Naive B cell (primary cell): Measurements from ENCODE around the gene MRPL37. TPM values are rescaled to one million over a fixed set of nuclear protein-coding genes. Genes with fewer than 3 reads are reported as not detected.
A peak's percentile ranks its signal among the peaks of the same experiment; 100 is the strongest.
"Not testable (repeated sequence)": the region's sequence is repeated elsewhere in the genome, so short reads cannot be mapped to it uniquely, and the experiment has no call there.

ENCODE experiments used
- ATAC-seq, 2 donors: fragments of 150-1000 bp; cut with Tn5 transposase; 2 replicates each; pipeline ENCODE4 v1.10.0; 2021; ENCODE audit warnings: low read depth in 2 of 2, mild to moderate bottlenecking in 2 of 2, moderate library complexity in 2 of 2
- DNase-seq: peaks from one replicate; pipeline ENCODE4 v3.0.0; 2022
- H3K27ac Mint-ChIP-seq, 6 donors: one replicate each; pipeline ENCODE4 v1.8.0; 2020 to 2022; ENCODE audit warnings: mild to moderate bottlenecking in 6 of 6, mixed read lengths in 6 of 6, moderate library complexity in 5 of 6, inconsistent platforms in 2 of 6
- H3K27me3 Mint-ChIP-seq, 3 donors: one replicate each; pipeline ENCODE4 v1.8.0; 2021 to 2022; ENCODE audit warnings: mixed read lengths in 3 of 3, mild to moderate bottlenecking in 1 of 3
- H3K36me3 Mint-ChIP-seq, 2 donors: one replicate each; pipeline ENCODE4 v1.8.0; 2020 to 2022; ENCODE audit warnings: mixed read lengths in 2 of 2, inconsistent platforms in 1 of 2, mild to moderate bottlenecking in 1 of 2
- H3K4me1 Mint-ChIP-seq, 3 donors: one replicate each; pipeline ENCODE4 v1.8.0; 2020 to 2022; ENCODE audit warnings: mixed read lengths in 3 of 3, inconsistent platforms in 1 of 3, mild to moderate bottlenecking in 1 of 3, moderate library complexity in 1 of 3
- H3K4me3 Mint-ChIP-seq, 8 donors: one replicate each; pipeline ENCODE4 v1.8.0; 2020 to 2022; ENCODE audit warnings: mild to moderate bottlenecking in 8 of 8, mixed read lengths in 8 of 8, moderate library complexity in 8 of 8, inconsistent platforms in 2 of 8
- H3K9me3 Mint-ChIP-seq, 7 donors: one replicate each; pipeline ENCODE4 v1.8.0; 2020 to 2022; ENCODE audit warnings: mixed read lengths in 7 of 7, mild to moderate bottlenecking in 5 of 7, inconsistent platforms in 2 of 7, moderate library complexity in 1 of 7
- polyA plus RNA-seq, 6 donors: library from polyadenylated mRNA; unstranded; fragments of 300-500 nt; fragmentation: Illumina TruSeq; gene quantifications; one replicate each; pipeline ENCODE4 v1.2.3, GENCODE V29; 2021; ENCODE audit warnings: low read depth in 6 of 6

MRPL37 gene
- polyA plus RNA-seq, 6 donors from 2014 or later: 49.1 to 102 (median 58.8) TPM

DNA sequence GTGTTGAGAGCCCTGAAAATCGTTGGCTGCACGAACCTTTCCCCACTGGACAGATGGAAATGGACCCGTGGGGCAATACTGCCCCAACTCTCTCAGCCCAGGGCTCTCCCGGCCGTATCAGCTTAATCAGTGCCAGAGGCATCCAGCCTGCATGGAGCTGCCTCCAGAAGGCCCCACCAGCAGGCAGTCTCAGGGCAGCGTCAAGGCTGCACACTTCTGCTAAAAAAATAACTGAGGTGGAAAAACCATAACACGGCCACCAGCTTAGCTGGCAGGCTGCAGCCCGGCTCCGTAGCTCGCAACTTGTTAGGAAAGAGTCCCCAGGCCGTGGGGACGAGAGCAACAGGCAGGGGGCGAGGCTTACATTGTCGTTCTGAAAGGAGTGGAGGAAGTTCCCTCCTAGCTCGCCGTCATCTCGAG is 27.9 kb downstream of the MRPL37 start:
- DNase-seq (no peak), ATAC-seq (no peak)
- Mint-ChIP-seq H3K27ac (peak overlapping the region in 2 of 6 donors; percentile 4 to 26), H3K36me3 (no peaks in the 10 kb centered on the region), H3K4me1 (no peaks in the 10 kb centered on the region), H3K4me3 (no peak overlapping the region), H3K27me3 (no peaks in the 10 kb centered on the region), H3K9me3 (no peaks in the 10 kb centered on the region)

DNA sequence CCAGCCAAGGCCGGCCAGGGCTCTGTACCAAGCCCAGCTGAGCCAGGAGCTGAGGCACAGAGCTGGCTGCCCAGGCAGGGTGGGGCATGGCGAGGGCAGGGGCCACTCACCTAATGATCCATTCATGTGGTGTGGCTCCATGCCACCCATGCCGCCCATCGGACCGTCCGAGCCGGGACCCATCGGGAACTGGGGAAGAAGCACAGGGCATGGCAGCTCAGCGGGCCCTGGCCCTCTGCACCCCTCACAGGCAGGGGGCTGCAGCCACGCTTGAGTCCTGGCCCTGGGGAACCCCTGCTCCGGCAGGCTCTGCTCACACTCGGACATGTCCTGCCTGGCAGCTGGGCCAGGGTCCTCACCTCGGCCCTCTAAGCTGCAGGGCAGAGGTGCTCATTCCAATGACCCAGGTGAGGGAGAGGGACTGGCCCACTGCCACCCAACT is 28.7 kb downstream of the MRPL37 start:
- Mint-ChIP-seq H3K27ac (peak overlapping the region in 1 of 6 donors; percentile 51), H3K36me3 (no peaks in the 10 kb centered on the region), H3K27me3 (no peaks in the 10 kb centered on the region), H3K4me1 (no peaks in the 10 kb centered on the region), H3K9me3 (no peaks in the 10 kb centered on the region), H3K4me3 (no peak overlapping the region)
- ATAC-seq (no peak), DNase-seq (no peak)

DNA sequence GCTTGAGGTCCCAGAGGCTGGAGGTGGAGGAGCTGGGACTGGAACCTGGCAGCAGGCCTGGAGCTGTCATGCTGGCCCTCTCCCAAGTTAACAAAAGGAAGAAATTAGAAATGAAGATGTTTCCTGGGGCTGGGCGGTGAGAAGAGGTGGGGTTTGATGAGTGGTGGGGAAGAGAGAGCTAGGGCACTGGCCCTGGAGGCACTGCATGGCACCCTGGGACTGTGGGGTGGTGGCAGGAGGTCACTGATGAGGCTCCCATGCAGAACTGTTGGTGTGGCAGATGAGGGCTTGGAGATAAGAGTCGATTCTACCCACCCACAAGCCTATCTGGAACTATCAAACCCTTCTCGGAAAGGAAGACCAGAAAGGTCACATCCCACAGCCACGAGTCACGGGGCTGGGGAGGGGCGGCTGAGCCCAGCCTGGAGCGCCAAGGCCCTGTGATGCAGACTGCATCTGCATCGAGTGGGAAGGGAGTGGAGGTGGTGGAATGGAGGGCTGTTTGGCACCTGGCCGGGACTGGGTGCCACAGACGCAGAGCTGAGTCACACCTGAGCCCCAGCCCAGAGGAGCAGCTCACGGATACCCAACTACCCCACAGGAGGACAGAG is 29.4 kb downstream of the MRPL37 start:
- peak overlapping the region in 3 of 6 donors; percentile 8 to 88 (median 76) for H3K27ac Mint-ChIP-seq
- no peak for DNase-seq
- no peaks in the 10 kb centered on the region for H3K36me3 Mint-ChIP-seq
- H3K4me3 Mint-ChIP-seq: no peak overlapping the region
- no peaks in the 10 kb centered on the region for H3K27me3 Mint-ChIP-seq
- H3K9me3 Mint-ChIP-seq: no peaks in the 10 kb centered on the region
- no peak for ATAC-seq
- no peaks in the 10 kb centered on the region for H3K4me1 Mint-ChIP-seq

DNA sequence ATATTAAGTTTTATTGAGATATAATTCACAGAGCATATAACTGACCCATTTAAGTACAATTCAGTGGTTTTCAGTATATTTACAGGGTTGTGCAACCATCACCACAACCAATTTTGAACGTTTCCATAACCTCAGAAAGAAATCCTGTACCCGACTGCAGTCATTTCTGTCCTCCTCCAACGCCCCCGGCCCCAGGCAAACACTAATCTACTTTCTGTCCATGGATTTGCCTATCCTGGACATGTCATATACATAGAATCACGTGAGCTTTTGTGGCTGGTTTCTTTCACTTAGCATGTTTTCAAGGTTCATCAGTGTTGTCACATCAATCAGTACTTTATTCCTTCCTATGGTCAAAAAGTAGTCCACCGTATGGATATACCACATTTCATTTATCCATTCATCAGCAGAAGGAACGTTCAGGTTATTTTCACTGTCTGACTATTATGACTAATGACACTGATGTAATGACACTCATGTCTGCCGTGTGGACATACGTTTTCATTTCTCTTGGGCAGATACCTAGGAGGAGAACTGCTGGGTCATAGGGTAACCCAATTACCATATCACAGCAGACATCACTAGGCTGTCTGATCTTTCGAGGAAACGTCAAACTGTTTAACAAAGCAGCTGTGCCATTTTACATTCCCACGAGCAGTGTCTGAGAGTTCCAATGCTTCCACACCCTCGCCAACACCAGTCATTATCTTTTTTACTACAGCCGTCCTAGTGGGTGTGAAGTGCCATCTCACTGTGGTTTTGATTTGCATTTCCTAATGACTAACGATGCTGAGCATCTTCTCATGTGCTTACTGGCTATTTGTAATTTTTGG is 30.8 kb downstream of the MRPL37 start:
- Mint-ChIP-seq H3K36me3 (no peaks in the 10 kb centered on the region), H3K27ac (peak overlapping the region in 1 of 6 donors; percentile 0), H3K4me1 (peaks cover 0 to 5% (median 3%) of the 10 kb centered on the region in 3 donors), H3K4me3 (no peak overlapping the region), H3K9me3 (no peaks in the 10 kb centered on the region), H3K27me3 (no peaks in the 10 kb centered on the region)
- DNase-seq (no peak), ATAC-seq (no peak)

DNA sequence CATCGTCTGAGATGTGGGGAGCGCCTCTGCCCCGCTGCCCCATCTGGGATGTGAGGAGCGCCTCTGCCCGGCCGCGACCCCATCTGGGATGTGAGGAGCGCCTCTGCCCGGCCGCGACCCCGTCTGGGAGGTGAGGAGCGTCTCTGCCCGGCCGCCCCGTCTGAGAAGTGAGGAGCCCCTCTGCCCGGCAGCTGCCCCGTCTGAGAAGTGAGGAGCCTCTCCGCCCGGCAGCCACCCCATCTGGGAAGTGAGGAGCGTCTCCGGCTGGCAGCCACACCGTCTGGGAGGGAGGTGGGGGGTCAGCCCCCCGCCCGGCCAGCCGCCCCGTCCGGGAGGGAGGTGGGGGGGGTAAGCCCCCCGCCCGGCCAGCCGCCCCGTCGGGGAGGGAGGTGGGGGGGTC is 33.2 kb downstream of the MRPL37 start:
- not testable (repeated sequence) for ATAC-seq, H3K27ac Mint-ChIP-seq, H3K4me1 Mint-ChIP-seq, H3K36me3 Mint-ChIP-seq, DNase-seq, H3K4me3 Mint-ChIP-seq, H3K27me3 Mint-ChIP-seq, H3K9me3 Mint-ChIP-seq

DNA sequence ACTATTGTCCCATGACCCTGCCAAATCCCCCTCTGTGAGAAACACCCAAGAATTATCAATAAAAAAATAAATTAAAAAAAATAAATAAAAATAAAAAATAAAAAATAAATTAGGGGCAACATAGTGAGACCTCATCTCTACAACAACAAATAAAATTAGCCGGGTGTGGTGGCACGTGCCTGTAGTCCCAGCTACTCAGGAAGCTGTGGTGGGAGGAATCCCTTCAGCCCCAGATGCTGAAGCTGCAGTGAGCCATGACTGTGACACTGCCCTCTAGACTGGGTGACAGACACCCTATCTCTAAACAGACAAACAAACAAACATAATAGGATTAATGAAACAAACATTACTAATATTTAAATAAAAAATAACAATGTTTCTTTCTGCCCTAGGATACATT is 34.3 kb downstream of the MRPL37 start:
- ATAC-seq (no peak), DNase-seq (no peak)
- Mint-ChIP-seq H3K27ac (no peak overlapping the region), H3K9me3 (no peaks in the 10 kb centered on the region), H3K36me3 (peaks cover 5 to 8% of the 10 kb centered on the region in 2 donors), H3K4me1 (peaks cover 0 to 5% (median 3%) of the 10 kb centered on the region in 3 donors), H3K4me3 (no peak overlapping the region), H3K27me3 (no peaks in the 10 kb centered on the region)

DNA sequence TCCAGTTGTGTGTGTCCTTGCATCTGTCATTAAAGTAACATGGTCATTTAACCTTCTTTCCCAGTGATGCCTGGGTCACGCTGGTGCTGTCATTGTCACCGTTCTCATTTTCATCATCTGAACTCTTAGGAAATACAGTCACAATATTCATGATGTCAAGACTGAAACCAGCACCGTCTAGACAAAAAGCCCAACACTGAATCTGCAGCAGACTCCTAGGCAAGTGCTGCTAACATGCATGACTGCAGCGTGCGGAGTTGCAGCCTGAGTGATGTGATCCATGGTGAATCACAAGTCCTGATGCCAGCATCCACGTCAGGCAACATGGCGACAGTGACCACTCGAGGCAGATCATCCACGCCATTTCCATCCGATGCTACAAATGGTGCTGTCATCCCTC is 37.6 kb downstream of the MRPL37 start:
- DNase-seq (no peak), ATAC-seq (no peak)
- Mint-ChIP-seq H3K27ac (peak overlapping the region in 1 of 6 donors; percentile 70), H3K9me3 (no peaks in the 10 kb centered on the region), H3K36me3 (peaks cover 5 to 8% of the 10 kb centered on the region in 2 donors), H3K4me3 (no peak overlapping the region), H3K27me3 (no peaks in the 10 kb centered on the region), H3K4me1 (peaks cover 0 to 5% (median 3%) of the 10 kb centered on the region in 3 donors)

DNA sequence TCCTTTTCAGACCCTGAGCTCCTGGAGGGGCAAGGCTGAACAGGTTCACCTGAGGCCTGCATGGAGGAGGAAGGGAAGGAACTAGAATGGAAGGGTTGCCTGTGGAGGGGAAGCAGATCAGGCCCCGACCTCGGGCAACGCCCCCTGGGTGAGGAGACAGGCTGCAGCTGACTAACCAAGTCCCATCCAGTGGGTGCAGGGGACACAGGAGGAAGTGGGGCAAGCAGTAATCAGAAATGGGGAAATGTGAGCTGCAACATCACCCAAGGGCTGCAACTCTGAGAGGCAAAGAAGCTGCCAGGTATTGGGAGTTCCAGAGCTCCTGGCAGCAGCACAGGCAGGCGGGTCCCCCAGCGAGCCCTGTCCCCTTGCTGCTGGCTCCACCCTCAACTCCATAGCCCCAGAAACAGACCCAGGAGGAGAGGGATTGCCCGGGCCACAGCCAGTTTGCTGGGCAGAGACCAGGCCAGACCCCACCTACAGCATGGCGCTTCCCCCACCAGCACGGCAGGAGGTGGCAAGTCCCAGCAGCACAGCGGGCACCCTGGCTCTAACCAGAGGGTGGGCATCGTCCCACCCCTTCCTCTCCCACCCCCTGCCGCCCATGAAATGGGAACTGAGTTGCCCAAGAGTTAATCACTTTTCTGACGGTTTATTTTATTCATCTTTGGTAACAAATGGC is 38.5 kb downstream of the MRPL37 start:
- no peak for DNase-seq
- H3K27ac Mint-ChIP-seq: peak overlapping the region in 1 of 6 donors; percentile 47

DNA sequence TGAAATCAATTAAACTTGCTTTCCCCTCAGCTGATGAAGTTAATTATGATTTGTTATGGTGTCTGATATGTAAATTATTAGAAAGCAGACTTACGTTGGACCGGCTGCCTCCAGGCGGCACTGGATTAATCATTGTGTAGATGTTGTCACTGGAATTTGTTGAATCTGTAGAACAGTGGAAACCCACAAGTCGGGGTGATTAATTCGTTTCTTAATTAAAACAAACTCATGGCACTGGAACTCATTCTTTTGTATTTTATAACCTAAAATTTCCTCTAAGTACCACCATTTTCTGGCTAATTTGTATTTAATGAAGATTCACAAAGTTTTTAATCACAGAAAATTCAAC is 39.0 kb downstream of the MRPL37 start:
- no peak overlapping the region for H3K27ac Mint-ChIP-seq
- peaks cover 5 to 8% of the 10 kb centered on the region in 2 donors for H3K36me3 Mint-ChIP-seq
- H3K27me3 Mint-ChIP-seq: no peaks in the 10 kb centered on the region
- H3K9me3 Mint-ChIP-seq: no peaks in the 10 kb centered on the region
- DNase-seq: no peak
- H3K4me3 Mint-ChIP-seq: no peak overlapping the region
- peaks cover 0 to 5% (median 3%) of the 10 kb centered on the region in 3 donors for H3K4me1 Mint-ChIP-seq
- ATAC-seq: no peak

More for the DNA sequence above, 38.5 kb downstream of the MRPL37 start:
- no peak overlapping the region for H3K4me3 Mint-ChIP-seq
- ATAC-seq: no peak
- no peaks in the 10 kb centered on the region for H3K27me3 Mint-ChIP-seq
- H3K36me3 Mint-ChIP-seq: peaks cover 5 to 8% of the 10 kb centered on the region in 2 donors
- H3K4me1 Mint-ChIP-seq: peaks cover 0 to 5% (median 3%) of the 10 kb centered on the region in 3 donors
- no peaks in the 10 kb centered on the region for H3K9me3 Mint-ChIP-seq

DNA sequence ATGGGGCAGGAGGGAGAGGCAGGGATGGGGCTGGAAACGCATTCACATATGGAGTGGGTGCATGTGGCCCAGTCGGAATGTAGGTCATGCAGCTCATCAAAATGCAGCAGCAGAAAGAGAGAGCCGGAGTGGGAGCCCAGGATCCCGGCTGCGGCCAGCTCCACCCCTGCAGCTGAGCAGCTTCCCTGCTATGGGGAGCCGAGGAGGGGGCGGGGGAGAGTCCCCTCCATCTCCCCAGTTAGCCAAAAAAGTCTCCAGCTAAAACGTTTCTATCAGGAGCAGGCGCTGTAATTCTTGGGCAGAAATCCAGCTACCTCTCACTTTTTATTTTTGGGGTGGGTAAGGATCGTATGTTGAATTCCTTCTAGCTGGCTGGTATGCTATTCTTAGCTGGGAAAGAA is 39.7 kb downstream of the MRPL37 start:
- Mint-ChIP-seq H3K27me3 (no peaks in the 10 kb centered on the region), H3K4me1 (peaks cover 0 to 4% (median 3%) of the 10 kb centered on the region in 3 donors), H3K27ac (no peak overlapping the region), H3K36me3 (peaks cover 5 to 8% of the 10 kb centered on the region in 2 donors), H3K9me3 (no peaks in the 10 kb centered on the region), H3K4me3 (no peak overlapping the region)
- ATAC-seq (no peak), DNase-seq (no peak)

DNA sequence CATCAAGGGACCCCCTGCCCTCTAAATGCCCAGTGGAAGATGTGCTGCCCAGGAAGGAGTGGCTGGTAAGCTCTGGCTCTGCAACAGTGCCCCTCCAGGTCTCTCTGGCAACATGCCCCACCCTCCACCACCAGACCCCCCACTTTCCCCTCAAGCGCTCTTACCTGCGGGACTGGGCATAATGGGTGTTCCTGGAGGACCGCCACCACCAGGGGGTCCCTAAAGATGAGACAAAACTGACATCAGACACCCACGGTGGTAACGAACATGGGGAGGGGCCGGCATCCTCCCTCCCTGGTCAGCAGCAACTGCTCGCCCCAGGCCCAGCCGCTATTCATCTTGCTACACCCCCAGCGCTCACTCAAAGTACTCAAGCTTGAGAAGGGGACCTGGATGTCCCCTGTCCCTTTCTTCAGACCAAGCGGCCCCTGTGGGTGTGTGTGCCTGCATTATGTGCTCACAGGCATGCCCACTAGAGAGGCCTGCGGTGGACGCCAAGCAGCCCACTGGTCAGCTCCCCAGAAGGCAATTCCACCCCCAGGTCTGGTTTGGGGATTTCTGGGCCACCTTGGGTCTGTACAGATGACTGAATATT is 40.9 kb downstream of the MRPL37 start:
- ATAC-seq (no peak), DNase-seq (no peak)
- Mint-ChIP-seq H3K9me3 (no peaks in the 10 kb centered on the region), H3K4me1 (no peaks in the 10 kb centered on the region), H3K4me3 (no peak overlapping the region), H3K36me3 (peaks cover 5 to 8% of the 10 kb centered on the region in 2 donors), H3K27me3 (no peaks in the 10 kb centered on the region), H3K27ac (peak overlapping the region in 1 of 6 donors; percentile 24)

DNA sequence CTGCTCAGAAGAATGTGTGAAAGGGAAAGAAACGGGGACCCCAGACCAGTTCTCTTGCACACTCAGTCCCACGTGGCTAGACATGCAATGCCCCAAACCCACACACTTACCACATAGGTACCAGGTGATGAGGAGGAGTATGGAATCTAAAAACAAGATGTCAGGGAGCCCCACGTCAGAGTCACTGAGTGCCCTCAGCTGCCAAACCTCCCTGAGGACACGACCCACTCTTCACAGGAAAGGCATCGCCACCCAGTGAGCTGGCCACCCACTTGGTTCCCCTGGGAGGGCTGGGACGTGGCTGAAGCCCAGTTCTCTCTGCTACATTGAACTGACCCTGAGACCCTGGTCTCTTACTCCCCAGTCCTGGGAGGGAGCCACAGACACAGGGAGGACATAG is 41.4 kb downstream of the MRPL37 start:
- H3K27ac Mint-ChIP-seq: peak overlapping the region in 1 of 6 donors; percentile 54

DNA sequence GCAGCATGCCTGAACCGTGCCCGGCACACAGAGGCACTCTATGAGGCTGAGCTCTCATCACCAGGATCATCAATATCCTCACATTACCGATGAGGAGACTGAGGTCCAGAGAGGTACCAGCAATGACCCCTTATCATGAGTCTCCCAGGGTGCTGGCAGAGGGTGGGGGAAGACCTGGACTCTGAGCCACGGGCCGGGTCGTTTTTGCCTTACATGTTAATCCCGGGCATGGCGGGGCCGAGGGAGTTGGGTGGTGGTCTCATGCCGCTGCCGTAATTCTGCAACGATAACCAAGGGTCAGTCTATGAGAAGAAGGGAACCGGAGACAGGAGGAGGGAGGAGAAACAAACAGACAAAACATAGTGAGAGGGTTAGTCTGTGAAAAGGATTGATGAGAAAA is 43.1 kb downstream of the MRPL37 start:
- no peaks in the 10 kb centered on the region for H3K36me3 Mint-ChIP-seq
- no peaks in the 10 kb centered on the region for H3K27me3 Mint-ChIP-seq
- H3K9me3 Mint-ChIP-seq: no peaks in the 10 kb centered on the region
- H3K4me3 Mint-ChIP-seq: no peak overlapping the region
- ATAC-seq (no peak), DNase-seq (no peak)
- peak overlapping the region in 1 of 6 donors; percentile 30 for H3K27ac Mint-ChIP-seq
- H3K4me1 Mint-ChIP-seq: no peaks in the 10 kb centered on the region

More for the DNA sequence above, 41.4 kb downstream of the MRPL37 start:
- Mint-ChIP-seq H3K36me3 (peaks cover 5 to 8% of the 10 kb centered on the region in 2 donors), H3K4me3 (no peak overlapping the region), H3K27me3 (no peaks in the 10 kb centered on the region), H3K4me1 (no peaks in the 10 kb centered on the region), H3K9me3 (no peaks in the 10 kb centered on the region)
- no peak for DNase-seq
- ATAC-seq: no peak
